Neutrophil (primary cell): ENCODE results near the gene MAN1A1.
A peak's percentile ranks its signal among the peaks of the same experiment; 100 is the strongest.

Source experiments
- H3K27ac ChIP-seq: fragments of 200-600 bp; sonication (generic); 2 replicates; pipeline ENCODE4 v1.5.1; 2016; ENCODE audit warnings: mild to moderate bottlenecking, moderate library complexity
- H3K27me3 ChIP-seq: fragments of 200-600 bp; sonication (generic); 2 replicates; pipeline ENCODE4 v1.6.0; 2016; ENCODE audit warnings: mild to moderate bottlenecking
- H3K36me3 ChIP-seq: fragments of 200-600 bp; sonication (generic); 2 replicates; pipeline ENCODE4 v1.5.1; 2017
- H3K4me1 ChIP-seq, 2 experiments: fragments of 200-600 bp in 1 of 2; sonication (generic) in 1 of 2; 1 replicate in 1 of 2; 2 replicates in 1 of 2; pipeline versions ENCODE4 v1.5.1 to v1.6.1; 2013 to 2016; ENCODE audit warnings: low read depth in 1 of 2, low read length in 1 of 2, mild to moderate bottlenecking in 1 of 2, moderate library complexity in 1 of 2; ENCODE audit not compliant: control insufficient read depth in 1 of 2, insufficient read depth in 1 of 2
- H3K4me3 ChIP-seq, 2 experiments: fragments of 200-600 bp in 1 of 2; sonication (generic) in 1 of 2; 1 replicate in 1 of 2; 2 replicates in 1 of 2; pipeline ENCODE4 v1.5.1; 2013 to 2016; ENCODE audit warnings: low read depth in 1 of 2, low read length in 1 of 2, mild to moderate bottlenecking in 1 of 2, moderate library complexity in 1 of 2
- H3K9me3 ChIP-seq: fragments of 200-600 bp; sonication (generic); 2 replicates; pipeline ENCODE4 v1.5.1; 2016
- TF ChIP-seq, protein P1 (sequence below): fragments of 200-600 bp; sonication (generic); IDR thresholded peaks from 2 replicates; pipeline ENCODE4 v1.5.1; 2016; ENCODE audit warnings: antibody characterized with exemption

MAN1A1 gene

DNA sequence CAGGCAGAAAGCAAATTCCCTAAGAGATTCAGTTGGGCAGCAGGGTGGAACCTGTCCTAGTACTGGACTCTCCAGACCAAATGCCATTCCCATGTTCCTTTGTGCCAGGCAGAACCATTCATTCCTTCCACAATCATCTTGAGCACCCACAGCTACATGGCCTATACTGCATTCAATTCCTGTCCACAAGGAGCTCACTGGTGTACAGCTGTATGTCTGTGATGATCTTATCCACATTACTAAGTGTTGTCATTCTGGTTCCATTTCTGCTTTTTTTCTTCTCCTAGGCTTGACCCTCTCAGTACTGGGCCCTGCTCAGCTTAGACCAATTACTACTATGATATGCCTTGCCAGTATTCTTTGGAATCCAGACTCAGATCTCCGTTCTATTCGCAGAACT lies 27.5 kb downstream of the MAN1A1 start:
- Histone ChIP-seq H3K27me3 (no peaks in the 10 kb centered on the region), H3K9me3 (no peaks in the 10 kb centered on the region), H3K4me1 (peaks cover 0 to 7% of the 10 kb centered on the region in 2 experiments), H3K27ac (no peak overlapping the region), H3K4me3 (no peak overlapping the region), H3K36me3 (no peaks in the 10 kb centered on the region)
- TF ChIP-seq, protein P1, sequence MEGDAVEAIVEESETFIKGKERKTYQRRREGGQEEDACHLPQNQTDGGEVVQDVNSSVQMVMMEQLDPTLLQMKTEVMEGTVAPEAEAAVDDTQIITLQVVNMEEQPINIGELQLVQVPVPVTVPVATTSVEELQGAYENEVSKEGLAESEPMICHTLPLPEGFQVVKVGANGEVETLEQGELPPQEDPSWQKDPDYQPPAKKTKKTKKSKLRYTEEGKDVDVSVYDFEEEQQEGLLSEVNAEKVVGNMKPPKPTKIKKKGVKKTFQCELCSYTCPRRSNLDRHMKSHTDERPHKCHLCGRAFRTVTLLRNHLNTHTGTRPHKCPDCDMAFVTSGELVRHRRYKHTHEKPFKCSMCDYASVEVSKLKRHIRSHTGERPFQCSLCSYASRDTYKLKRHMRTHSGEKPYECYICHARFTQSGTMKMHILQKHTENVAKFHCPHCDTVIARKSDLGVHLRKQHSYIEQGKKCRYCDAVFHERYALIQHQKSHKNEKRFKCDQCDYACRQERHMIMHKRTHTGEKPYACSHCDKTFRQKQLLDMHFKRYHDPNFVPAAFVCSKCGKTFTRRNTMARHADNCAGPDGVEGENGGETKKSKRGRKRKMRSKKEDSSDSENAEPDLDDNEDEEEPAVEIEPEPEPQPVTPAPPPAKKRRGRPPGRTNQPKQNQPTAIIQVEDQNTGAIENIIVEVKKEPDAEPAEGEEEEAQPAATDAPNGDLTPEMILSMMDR: no peak

DNA sequence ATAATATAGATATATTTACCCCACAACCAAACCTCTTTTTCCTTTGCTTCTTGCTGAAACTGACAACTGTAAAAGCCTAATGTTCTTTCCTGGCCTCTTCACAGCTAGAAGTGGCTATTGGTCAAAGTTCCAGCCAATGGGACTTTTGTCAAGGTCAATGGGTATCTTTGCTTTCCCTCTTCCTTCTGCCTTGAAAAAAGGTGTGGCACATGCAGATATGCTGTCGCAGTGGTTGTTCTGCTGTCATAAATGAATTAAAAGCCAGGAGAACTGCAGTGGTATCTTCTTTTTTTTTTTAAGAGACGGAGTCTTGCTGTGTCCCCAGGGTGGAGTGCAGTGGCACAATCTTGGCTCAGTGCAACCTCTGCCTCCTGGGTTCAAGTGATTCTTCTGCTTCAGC lies 29.9 kb downstream of the MAN1A1 start:
- Histone ChIP-seq H3K27ac (no peak overlapping the region), H3K4me1 (peaks cover 7 to 15% of the 10 kb centered on the region in 2 experiments), H3K36me3 (no peaks in the 10 kb centered on the region), H3K9me3 (no peaks in the 10 kb centered on the region), H3K27me3 (no peaks in the 10 kb centered on the region), H3K4me3 (no peak overlapping the region)
- TF ChIP-seq, protein P1: no peak

DNA sequence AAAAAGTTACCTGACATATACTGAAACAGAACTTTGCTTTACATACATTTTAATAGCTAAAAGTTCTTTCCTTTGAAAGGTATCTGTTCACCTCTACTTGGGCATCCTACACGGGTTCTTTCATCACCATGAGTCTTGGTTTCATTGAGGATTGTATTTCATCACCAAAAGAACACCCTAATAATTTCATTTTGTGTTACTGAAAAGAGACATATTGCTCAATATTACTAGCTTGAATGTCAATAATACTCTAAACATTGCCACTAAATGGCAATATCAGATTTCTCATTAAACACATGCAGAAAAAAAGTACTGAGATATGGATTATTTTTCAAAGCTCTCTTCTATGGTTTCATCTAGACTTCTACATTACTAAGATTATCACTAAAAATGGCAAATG lies 30.8 kb downstream of the MAN1A1 start:
- Histone ChIP-seq H3K27me3 (no peaks in the 10 kb centered on the region), H3K9me3 (no peaks in the 10 kb centered on the region), H3K4me3 (no peak overlapping the region), H3K4me1 (peaks cover 17 to 25% of the 10 kb centered on the region in 2 experiments), H3K36me3 (no peaks in the 10 kb centered on the region), H3K27ac (no peak overlapping the region)
- TF ChIP-seq, protein P1: no peak

DNA sequence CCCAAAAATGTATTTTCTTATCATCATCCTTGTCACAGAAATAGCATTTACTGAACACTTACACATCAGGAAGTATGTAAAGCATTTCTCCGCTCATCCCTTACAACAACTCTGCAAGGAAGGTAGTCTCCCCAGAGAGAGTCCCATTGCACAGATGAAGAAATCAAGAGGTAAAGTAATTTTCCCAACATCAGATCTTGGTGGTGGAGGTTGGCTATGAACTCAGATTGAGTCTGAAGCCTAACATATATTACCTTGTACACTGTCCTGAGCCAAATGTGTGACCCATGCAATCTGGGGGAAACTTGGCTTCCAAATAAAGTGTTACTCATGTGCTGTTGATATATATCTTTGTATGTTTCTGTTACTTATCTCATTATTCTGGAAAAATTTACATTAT lies 31.4 kb downstream of the MAN1A1 start:
- no peak overlapping the region for H3K4me3 ChIP-seq
- TF ChIP-seq, protein P1: no peak
- peaks cover 23 to 31% of the 10 kb centered on the region in 2 experiments for H3K4me1 ChIP-seq
- no peak overlapping the region for H3K27ac ChIP-seq
- H3K9me3 ChIP-seq: no peaks in the 10 kb centered on the region
- H3K27me3 ChIP-seq: no peaks in the 10 kb centered on the region
- no peaks in the 10 kb centered on the region for H3K36me3 ChIP-seq

DNA sequence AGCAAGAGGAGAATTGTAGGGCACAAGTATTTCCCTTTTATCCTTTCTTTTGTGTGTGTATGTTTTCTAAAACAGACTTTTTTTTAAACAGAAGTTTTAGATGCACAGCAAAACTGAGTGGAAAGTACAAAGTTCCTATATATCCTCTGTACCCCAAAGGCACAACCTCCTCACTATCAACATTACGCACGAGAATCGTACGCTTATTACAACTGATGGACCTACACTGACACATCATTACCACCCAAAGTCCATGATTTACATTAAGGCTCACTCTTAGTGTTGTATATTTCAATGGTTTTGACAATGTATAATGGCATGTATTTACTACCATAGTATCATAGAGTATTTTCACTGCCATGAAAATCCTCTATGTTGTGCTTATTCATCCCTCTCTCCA lies 32.6 kb downstream of the MAN1A1 start:
- TF ChIP-seq, protein P1: no peak
- H3K4me3 ChIP-seq: no peak overlapping the region
- no peak overlapping the region for H3K27ac ChIP-seq
- peaks cover 34 to 42% of the 10 kb centered on the region in 2 experiments for H3K4me1 ChIP-seq
- H3K36me3 ChIP-seq: no peaks in the 10 kb centered on the region
- H3K27me3 ChIP-seq: no peaks in the 10 kb centered on the region
- no peaks in the 10 kb centered on the region for H3K9me3 ChIP-seq

DNA sequence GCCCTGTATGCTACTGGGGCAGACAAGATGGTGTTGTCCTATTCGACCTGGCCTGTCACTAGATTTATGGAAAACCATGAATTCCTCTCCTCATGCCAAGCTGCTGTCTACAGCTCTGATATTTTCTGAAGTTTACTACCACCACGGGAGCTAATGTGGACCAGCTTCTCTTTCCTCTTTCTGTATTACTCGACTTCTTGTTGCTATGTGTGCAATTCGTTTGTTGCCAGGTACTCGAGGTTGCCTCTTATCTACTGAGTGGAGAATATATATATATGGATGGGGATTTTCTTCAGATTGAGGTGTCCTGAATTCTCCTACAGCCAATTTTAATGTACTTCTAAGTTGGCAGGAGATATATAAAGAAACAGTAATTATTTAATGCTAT lies 34.7 kb downstream of the MAN1A1 start:
- Histone ChIP-seq H3K27ac (peak overlapping the region; percentile 74), H3K36me3 (no peaks in the 10 kb centered on the region), H3K9me3 (no peaks in the 10 kb centered on the region), H3K4me3 (no peak overlapping the region), H3K27me3 (no peaks in the 10 kb centered on the region), H3K4me1 (peaks cover 54 to 64% of the 10 kb centered on the region in 2 experiments)
- TF ChIP-seq, protein P1: no peak
